GM18873 (cell line): ENCODE results near the gene PRXL2C.
"Not testable (repeated sequence)": the region's sequence is repeated elsewhere in the genome, so short reads cannot be mapped to it uniquely, and the experiment has no call there.

Experiments used
- ATAC-seq: cut with Tn5 transposase; IDR thresholded peaks from one replicate; pipeline ENCODE4 v1.9.1; 2021; ENCODE audit warnings: mild to moderate bottlenecking, moderate library complexity, moderate number of reproducible peaks; ENCODE audit not compliant: unreplicated experiment, low FRiP score

PRXL2C gene

GRCh38 chr9:96651626-96652025 is 3.5 kb downstream of the PRXL2C start:
- ATAC-seq, result no peak

GRCh38 chr9:96649620-96650324 is 5.3 kb downstream of the PRXL2C start:
- no peak for ATAC-seq

GRCh38 chr9:96646081-96646991 is 8.8 kb downstream of the PRXL2C start:
- no peak for ATAC-seq

GRCh38 chr9:96644137-96644536 is 11.0 kb downstream of the PRXL2C start:
- no peak for ATAC-seq

GRCh38 chr9:96641514-96641913 is 13.6 kb downstream of the PRXL2C start:
- no peak for ATAC-seq

- ATAC-seq, result no peak
Measured at GRCh38 chr9:96638606-96639364, 16.3 kb downstream of the PRXL2C start.

- no peak for ATAC-seq
Measured at GRCh38 chr9:96636368-96636767, 18.7 kb downstream of the PRXL2C start.

- ATAC-seq, result not testable (repeated sequence)
Measured at GRCh38 chr9:96633579-96633978, 21.5 kb downstream of the PRXL2C start.

GRCh38 chr9:96626912-96627311 is 28.2 kb downstream of the PRXL2C start:
- ATAC-seq, result no peak

- no peak for ATAC-seq
Measured at GRCh38 chr9:96621618-96622017, 33.5 kb downstream of the PRXL2C start.

GRCh38 chr9:96620832-96621269 is 34.3 kb downstream of the PRXL2C start:
- no peak for ATAC-seq

GRCh38 chr9:96620181-96620514 is 35.0 kb downstream of the PRXL2C start:
- no peak for ATAC-seq

GRCh38 chr9:96619491-96620180 is 35.5 kb downstream of the PRXL2C start, which contains the start of gene CDC14B:
Gene CDC14B (minus strand): TSS chr9:96619843. CDS start chr9:96619378, 465 bp downstream.
- no peak for ATAC-seq

- no peak for ATAC-seq
Measured at GRCh38 chr9:96619124-96619465, 36.0 kb downstream of the PRXL2C start.

- no peak for ATAC-seq
Measured at GRCh38 chr9:96618209-96619123, 36.7 kb downstream of the PRXL2C start.

- ATAC-seq, result no peak
Measured at GRCh38 chr9:96617439-96618185, 37.5 kb downstream of the PRXL2C start.

- no peak for ATAC-seq
Measured at GRCh38 chr9:96616817-96617438, 38.2 kb downstream of the PRXL2C start.

GRCh38 chr9:96615411-96615810 is 39.7 kb downstream of the PRXL2C start:
- no peak for ATAC-seq
